K562 (cell line): ENCODE measurements around the gene SLBP. TPM values are rescaled to one million over a fixed set of nuclear protein-coding genes. Genes with fewer than 3 reads are reported as not detected.

Experiments used
- ATAC-seq: fragments of 200-7000 bp; cut with Tn5 transposase; 3 replicates; pipeline ENCODE4 v1.9.1; 2020; ENCODE audit warnings: moderate library complexity
- BruUV-seq: library from RNA; stranded (reverse); fragments of 400-500 nt; replicated peaks from 2 replicates; lab custom pipeline; 2021; lab: Mats Ljungman, UMichigan
- CTCF ChIA-PET: fragments of 300-600 bp; formaldehyde crosslinking; extraction: SDS; loops from one replicate; lab custom pipeline; 2021; ENCODE audit warnings: low intra/inter-chr PET ratio; lab: Yijun Ruan, JAX
- POLR2A ChIA-PET: fragments of 300-600, 350-650 bp; sonication (Branson Sonifier 250); formaldehyde crosslinking; extraction: SDS; loops from one replicate; lab custom pipeline; 2021; ENCODE audit warnings: antibody characterized with exemption, inconsistent platforms; lab: Yijun Ruan, JAX
- DNase-seq, 4 experiments: peaks; one replicate each; pipeline versions ENCODE4 v3.0.0 to v3.0.0-alpha.2; 2011 to 2018; ENCODE audit warnings: low spot score in 3 of 4, mixed read lengths in 3 of 4; ENCODE audit errors: extremely low read depth in 1 of 4
- FAIRE-seq: peaks from 2 replicates; lab custom pipeline; 2011; peaks lifted over from hg19 to GRCh38; lab: Jason Lieb, UNC
- H2AFZ ChIP-seq: 2 replicates; pipeline ENCODE4 v1.6.0; 2011; ENCODE audit warnings: low read depth, low read length, control low read depth, inconsistent platforms
- H3K27ac ChIP-seq: fragments of 200-600 bp; 3 replicates; pipeline ENCODE4 v1.8.0; 2011; ENCODE audit warnings: low read depth, mild to moderate bottlenecking, control low read depth, inconsistent platforms, low read length, moderate library complexity, mixed read lengths; ENCODE audit errors: extremely low read depth
- H3K27me3 ChIP-seq, 2 experiments: fragments of 300-600 bp in 1 of 2; 2 replicates in 1 of 2; 3 replicates in 1 of 2; pipeline versions ENCODE4 v1.6.0 to v1.8.0; 2011; ENCODE audit warnings: inconsistent platforms in 2 of 2, low read length in 2 of 2, mild to moderate bottlenecking in 1 of 2, mixed read lengths in 1 of 2, moderate library complexity in 1 of 2; ENCODE audit not compliant: control insufficient read depth in 2 of 2, insufficient read depth in 2 of 2
- H3K36me3 ChIP-seq: fragments of 300-600 bp; 3 replicates; pipeline ENCODE4 v1.8.0; 2011; ENCODE audit warnings: mild to moderate bottlenecking, low read length, inconsistent platforms; ENCODE audit not compliant: control insufficient read depth, insufficient read depth
- H3K4me1 ChIP-seq, 2 experiments: fragments of 200-600 bp in 1 of 2; replicated peaks in 1 of 2; 2 replicates in 1 of 2; 3 replicates in 1 of 2; pipeline versions ENCODE4 v1.5.1 to v1.8.0; 2011; ENCODE audit warnings: inconsistent platforms in 2 of 2, low read length in 2 of 2, mild to moderate bottlenecking in 1 of 2, mixed read lengths in 1 of 2, moderate library complexity in 1 of 2; ENCODE audit not compliant: control insufficient read depth in 2 of 2, insufficient read depth in 2 of 2
- H3K4me2 ChIP-seq: 2 replicates; pipeline ENCODE4 v1.6.1; 2011; ENCODE audit warnings: low read length, control low read depth, inconsistent platforms, mixed read lengths; ENCODE audit not compliant: insufficient read depth
- H3K4me3 ChIP-seq: fragments of 200-600 bp; sonication (generic), shearing (Covaris generic); 2 replicates; pipeline ENCODE4 v1.5.1; 2016; ENCODE audit warnings: control low read depth, inconsistent platforms
- H3K79me2 ChIP-seq: fragments of 200-600 bp; 3 replicates; pipeline ENCODE4 v1.8.0; 2011; ENCODE audit warnings: low read length, inconsistent platforms; ENCODE audit not compliant: control insufficient read depth, insufficient read depth
- H3K9ac ChIP-seq, 2 experiments: 2 replicates each; pipeline versions ENCODE4 v1.6.0 to v1.6.1; 2011; ENCODE audit warnings: low read depth in 2 of 2, low read length in 2 of 2, control low read depth in 1 of 2, inconsistent platforms in 1 of 2, mild to moderate bottlenecking in 1 of 2, mixed read lengths in 1 of 2; ENCODE audit not compliant: insufficient read depth in 1 of 2
- H3K9me1 ChIP-seq: one replicate; pipeline ENCODE4 v1.6.0; 2011; ENCODE audit warnings: inconsistent platforms, mild to moderate bottlenecking, low read length, moderate library complexity; ENCODE audit not compliant: control insufficient read depth, insufficient read depth
- H3K9me3 ChIP-seq: replicated peaks from 2 replicates; pipeline ENCODE4 v1.5.1; 2011; ENCODE audit warnings: low read depth, low read length, inconsistent platforms; ENCODE audit not compliant: control insufficient read depth, insufficient read depth
- H4K20me1 ChIP-seq: replicated peaks from 2 replicates; pipeline ENCODE4 v1.6.1; 2011; ENCODE audit warnings: low read length, inconsistent platforms, mixed read lengths; ENCODE audit not compliant: control insufficient read depth, insufficient read depth
- MEF2A ChIP-seq: IDR thresholded peaks from 2 replicates; pipeline ENCODE4 v1.6.1; 2011; ENCODE audit warnings: low read depth, mild to moderate bottlenecking, low read length, moderate library complexity; ENCODE audit not compliant: control insufficient read depth
- PTRF ChIP-seq: fragments of 450-650 bp; IDR thresholded peaks from 2 replicates; pipeline ENCODE4 v1.6.1; 2016; ENCODE audit warnings: mild to moderate bottlenecking, missing genetic modification characterization, missing compliant biosample characterization
- RHOXF2B ChIP-seq: fragments of 250-450 bp; sonication (Bioruptor Pico); conservative IDR thresholded peaks from 2 replicates; pipeline ENCODE4 v1.5.1; 2021
- YBX1 ChIP-seq: fragments of 450-650 bp; IDR thresholded peaks from 2 replicates; pipeline ENCODE4 v1.7.1; 2016; ENCODE audit warnings: mild to moderate bottlenecking
- YY1 ChIP-seq, 3 experiments: IDR thresholded peaks; 2 replicates each; pipeline ENCODE4 v1.6.1; 2011; ENCODE audit warnings: low read length in 2 of 3, mild to moderate bottlenecking in 2 of 3, moderate library complexity in 2 of 3, borderline replicate concordance in 1 of 3, control low read depth in 1 of 3, low read depth in 1 of 3; ENCODE audit not compliant: insufficient read depth in 3 of 3, insufficient replicate concordance in 2 of 3, control insufficient read depth in 1 of 3, insufficient read length in 1 of 3; ENCODE audit errors: extremely low read depth in 1 of 3
- ZNF12 ChIP-seq: sonication (generic); formaldehyde crosslinking; IDR thresholded peaks from 2 replicates; pipeline ENCODE4 v1.4.0; 2020; ENCODE audit warnings: mild to moderate bottlenecking, missing genetic modification reagents
- WGBS: fragments of 100-300 bp; shearing (Covaris generic); methylation state at CpG from one replicate; pipeline ENCODE4 v1.1.6; 2016; ENCODE audit warnings: low coverage, mixed read lengths; ENCODE audit not compliant: insufficient coverage; ENCODE audit errors: missing lambda C conversion rate; 5-methylcytosine and 5-hydroxymethylcytosine counted together
- in situ Hi-C: fragments of 300-500 bp; cut with MboI; formaldehyde crosslinking; loops from 4 replicates; pipeline ENCODE4 v1.15.0; 2018; ENCODE audit warnings: inconsistent platforms, mixed read lengths
- intact Hi-C: fragments of 100-400 bp; cut with micrococcal nuclease; formaldehyde crosslinking; loops from 2 replicates; pipeline ENCODE4 v1.14.2; 2022
- polyA plus RNA-seq, 8 experiments: library from polyadenylated mRNA; depleted of rRNA in 4 of 8; stranded (reverse) in 5 of 8; unstranded in 3 of 8; fragments of >200 nt; fragmentation: Nextera tagmentation in 2 of 8; fragmentation: Illumina TruSeq in 1 of 8; extraction: Ambion mirVana in 2 of 8; extraction: Trizol in 1 of 8; gene quantifications; 2 replicates each; pipeline versions ENCODE4 v1.2.1 to v1.2.3, GENCODE V29; 2011 to 2014; ENCODE audit warnings: inconsistent platforms in 1 of 8, missing spikeins in 1 of 8
- total RNA-seq, 7 experiments: library from RNA; depleted of rRNA in 6 of 7; stranded (reverse); fragments of >200 nt in 6 of 7; fragmentation: Illumina TruSeq in 2 of 7; extraction: Trizol in 2 of 7; gene quantifications; 2 replicates each; pipeline versions ENCODE4 v1.2.1 to v1.2.3, GENCODE V29; 2011 to 2021; ENCODE audit warnings: low replicate concordance in 1 of 7

Gene SLBP
- total and polyA plus RNA-seq, 9 of the 15 experiments (the other 6 are each of a cell fraction or from before 2014, with no cell fraction given) = 49.4 to 221 (median 162) TPM

DNA sequence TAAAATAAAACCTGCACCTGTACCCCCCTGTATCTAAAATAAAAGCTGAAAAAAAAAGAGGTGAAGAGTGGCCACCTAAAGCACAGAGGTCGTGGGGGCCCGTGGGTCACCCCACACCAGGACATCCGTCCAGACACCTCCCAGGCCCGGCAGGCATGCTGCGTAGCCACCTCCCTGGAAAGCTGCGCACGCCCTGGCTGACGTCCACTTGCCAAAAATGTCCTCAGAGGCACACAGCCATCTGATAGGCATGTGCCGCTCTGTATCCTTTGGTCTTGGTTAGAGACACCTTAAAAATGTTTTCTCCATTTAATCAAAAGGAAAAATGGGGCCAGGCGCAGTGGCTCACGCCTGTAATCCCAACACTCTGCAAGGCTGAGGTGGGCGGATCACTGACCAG, 45.7 kb downstream of the SLBP start:
- 28% methylated on average over 12 of the region's 12 CpGs for WGBS
- CTCF ChIA-PET = no interaction called here
- no peak overlapping the region for H3K27ac ChIP-seq
- H3K9ac ChIP-seq = no peak overlapping the region
- no peaks in the 10 kb centered on the region for H3K79me2 ChIP-seq
- no peak overlapping the region for H3K4me2 ChIP-seq
- H3K9me3 ChIP-seq = no peaks in the 10 kb centered on the region
- DNase-seq = no peak
- no peaks in the 10 kb centered on the region for H3K9me1 ChIP-seq
- H4K20me1 ChIP-seq = no peaks in the 10 kb centered on the region
- no peak for TF ChIP-seq YBX1
- no peak for TF ChIP-seq RHOXF2B (CRISPR knock-in tag)
- TF ChIP-seq PTRF (tag) = no peak
- TF ChIP-seq YY1 (IDR thresholded peaks at IDR 0.05; ENCODE audit: borderline replicate concordance in 1 of 3, control insufficient read depth in 1 of 3, extremely low read depth in 1 of 3, insufficient read depth in 3 of 3, insufficient read length in 1 of 3, insufficient replicate concordance in 2 of 3, low read depth in 1 of 3, low read length in 2 of 3) = no peak
- no peak for TF ChIP-seq ZNF12 (CRISPR knock-in tag)
- TF ChIP-seq MEF2A = peak; percentile 83; the same call in 1 of the 2 replicates
- TF ChIP-seq, all 486 proteins: peak for 1
- in situ Hi-C loops = no loop called here
- no TSS peak for BruUV-seq
- POLR2A ChIA-PET = interaction anchor here (0.5 to 1.1 kb wide), 3 partner anchors 25 to 516 kb away, joined by 3 read pairs; no protein-coding TSS in a partner anchor
- Histone ChIP-seq H3K36me3 (no peaks in the 10 kb centered on the region), H3K4me1 (peaks cover 0 to 35% of the 10 kb centered on the region in 2 experiments; a peak in 2 of 5 replicates), H2AFZ (no peak overlapping the region), H3K4me3 (no peak overlapping the region), H3K27me3 (no peaks in the 10 kb centered on the region)
- intact Hi-C loops = no loop called here
- ATAC-seq (0 out of 3 replicates have a peak, but pooled peaks have one; percentile 18), FAIRE-seq (no peak)
